HG03139 (cell line): Measurements from ENCODE around the gene ALOXE3.

Experiments
- ATAC-seq: cut with Tn5 transposase; IDR thresholded peaks from one replicate; pipeline ENCODE4 v1.9.1; 2021; ENCODE audit not compliant: unreplicated experiment

ALOXE3 gene

DNA sequence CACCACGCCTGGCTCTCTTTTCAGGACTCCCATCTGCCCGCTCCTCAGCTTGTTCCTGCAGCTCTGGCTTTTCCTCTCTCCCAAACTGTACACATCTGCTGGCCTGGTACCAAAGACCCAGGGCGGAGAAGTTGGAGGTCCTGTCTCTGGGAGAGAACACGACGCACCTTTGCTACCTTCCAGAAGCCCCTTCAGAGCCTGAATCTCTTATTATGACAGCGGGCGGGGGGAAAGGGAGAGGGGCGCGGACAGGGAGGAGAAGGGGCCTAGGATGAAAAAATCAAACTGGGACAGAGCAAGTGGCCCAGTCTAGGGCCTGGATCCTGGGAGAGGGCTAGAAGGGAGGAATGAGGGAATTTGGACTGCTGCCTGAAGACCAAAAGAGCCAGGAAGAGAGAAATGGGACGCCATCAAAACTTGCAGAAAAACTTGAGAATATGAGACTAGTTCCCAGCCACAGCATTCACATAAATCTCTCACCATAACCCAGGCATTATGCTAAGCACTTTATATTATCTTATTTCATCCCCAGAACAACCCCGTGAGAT is 36.4 kb upstream of the ALOXE3 start:
- ATAC-seq: no peak

- ATAC-seq: no peak
Measured at GRCh38 chr17:8153957-8154607, 35.8 kb upstream of the ALOXE3 start.

- no peak for ATAC-seq
Measured at GRCh38 chr17:8153525-8153956, 35.2 kb upstream of the ALOXE3 start.

DNA sequence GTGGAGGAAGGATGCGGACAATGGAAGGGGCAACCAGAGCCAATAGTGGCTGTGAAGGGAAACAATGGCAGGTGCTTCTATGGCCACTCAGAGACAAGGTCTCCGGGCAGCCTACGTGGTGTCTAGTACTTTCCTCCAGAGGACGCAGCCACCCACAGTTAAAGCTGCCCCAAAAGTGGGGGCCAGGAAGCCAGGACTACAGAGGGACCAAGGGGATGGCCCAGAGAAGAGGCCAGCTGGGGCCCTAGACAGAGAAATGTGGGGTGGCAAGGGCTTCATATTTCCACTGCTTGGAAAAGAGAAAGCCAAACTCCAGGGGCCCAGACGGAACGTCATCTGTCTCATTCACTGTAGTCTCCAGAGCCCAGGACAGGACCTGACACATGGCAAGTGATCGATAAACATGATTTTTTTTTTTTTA is 34.7 kb upstream of the ALOXE3 start:
- no peak for ATAC-seq

DNA sequence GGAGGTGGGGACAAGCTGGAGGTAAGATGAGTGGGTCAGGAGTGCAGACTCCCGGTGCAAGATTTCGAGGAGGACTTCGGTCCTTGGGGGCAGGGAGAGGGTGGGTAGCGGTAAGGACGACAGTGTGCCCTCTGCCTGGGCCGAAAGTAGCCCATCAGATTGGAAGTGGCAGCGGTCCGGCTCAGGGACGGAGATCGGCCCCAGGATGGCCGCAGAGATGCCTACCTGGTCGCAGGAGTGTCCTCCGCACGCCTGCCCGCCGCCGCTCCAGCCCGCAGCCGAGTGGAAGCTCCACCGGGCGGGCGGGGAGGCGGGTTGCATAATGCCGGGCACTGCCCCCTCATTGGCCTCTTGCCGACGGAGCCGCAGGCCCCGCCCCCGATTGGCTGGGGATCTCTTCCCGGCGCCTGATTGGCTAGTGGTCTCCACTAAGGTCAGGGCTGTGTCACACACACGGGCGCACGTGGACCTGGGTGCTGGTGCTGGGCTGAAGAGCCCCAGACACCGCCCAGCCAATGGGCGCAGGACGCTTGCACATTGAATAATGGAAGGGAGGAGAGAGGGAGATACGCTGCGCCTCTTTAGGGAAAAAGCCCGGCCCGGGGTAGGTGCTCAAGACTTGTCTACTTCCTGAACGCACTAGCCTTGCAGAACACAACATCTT is 33.9 kb upstream of the ALOXE3 start, which contains the start of gene PER1:
Gene PER1 (minus strand): TSS at position 293 of the 664 bp plus-strand sequence. CDS start 1,698 bp downstream, outside the sequence.
- ATAC-seq: no peak

GRCh38 chr17:8151641-8152111 is 33.4 kb upstream of the ALOXE3 start:
- no peak for ATAC-seq

- ATAC-seq: peak; percentile 34
Measured at GRCh38 chr17:8151120-8151640, 32.9 kb upstream of the ALOXE3 start.

- ATAC-seq: no peak
Measured at GRCh38 chr17:8150194-8151119, 32.1 kb upstream of the ALOXE3 start.

DNA sequence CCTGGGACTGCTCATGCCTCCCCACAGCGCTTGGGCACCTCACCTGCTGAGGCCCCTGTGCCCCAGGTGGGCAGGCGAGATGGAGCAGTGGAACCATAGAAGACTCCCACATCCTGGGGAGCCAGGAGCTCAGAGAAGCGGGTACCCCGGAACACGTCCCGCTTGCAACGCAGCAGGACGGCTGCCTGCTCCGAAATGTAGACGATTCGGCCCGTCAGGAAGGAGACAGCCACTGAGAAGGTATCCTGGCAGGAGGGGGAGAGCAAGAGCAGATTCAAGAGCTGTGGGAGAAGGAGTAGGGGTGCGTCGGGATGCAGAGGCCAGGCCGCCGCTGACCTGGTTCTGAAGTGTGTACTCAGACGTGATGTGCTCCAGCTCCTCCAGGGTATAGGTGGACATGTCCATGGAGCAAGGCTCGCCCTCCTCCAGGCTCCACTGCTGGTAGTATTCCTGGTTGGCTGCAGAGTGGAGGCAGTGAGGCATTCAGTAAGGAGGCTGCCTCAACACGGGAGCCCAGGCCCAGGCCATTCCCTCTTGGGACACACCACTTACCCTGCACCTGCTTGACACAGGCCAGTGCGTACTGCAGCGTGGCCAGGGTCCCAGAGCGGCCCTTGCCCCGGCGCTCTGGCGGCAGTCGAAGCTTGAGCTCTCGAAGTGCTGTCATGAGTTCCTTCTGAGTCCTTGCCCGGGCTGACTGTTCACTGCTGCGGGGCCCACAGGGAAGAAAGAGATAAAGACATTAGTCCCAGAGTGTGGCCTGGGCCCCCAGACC is 31.3 kb upstream of the ALOXE3 start:
- ATAC-seq: no peak

GRCh38 chr17:8148560-8148959 is 30.2 kb upstream of the ALOXE3 start:
- ATAC-seq: no peak

GRCh38 chr17:8147805-8148404 is 29.6 kb upstream of the ALOXE3 start:
- ATAC-seq: no peak

GRCh38 chr17:8147141-8147804 is 29.0 kb upstream of the ALOXE3 start:
- no peak for ATAC-seq

DNA sequence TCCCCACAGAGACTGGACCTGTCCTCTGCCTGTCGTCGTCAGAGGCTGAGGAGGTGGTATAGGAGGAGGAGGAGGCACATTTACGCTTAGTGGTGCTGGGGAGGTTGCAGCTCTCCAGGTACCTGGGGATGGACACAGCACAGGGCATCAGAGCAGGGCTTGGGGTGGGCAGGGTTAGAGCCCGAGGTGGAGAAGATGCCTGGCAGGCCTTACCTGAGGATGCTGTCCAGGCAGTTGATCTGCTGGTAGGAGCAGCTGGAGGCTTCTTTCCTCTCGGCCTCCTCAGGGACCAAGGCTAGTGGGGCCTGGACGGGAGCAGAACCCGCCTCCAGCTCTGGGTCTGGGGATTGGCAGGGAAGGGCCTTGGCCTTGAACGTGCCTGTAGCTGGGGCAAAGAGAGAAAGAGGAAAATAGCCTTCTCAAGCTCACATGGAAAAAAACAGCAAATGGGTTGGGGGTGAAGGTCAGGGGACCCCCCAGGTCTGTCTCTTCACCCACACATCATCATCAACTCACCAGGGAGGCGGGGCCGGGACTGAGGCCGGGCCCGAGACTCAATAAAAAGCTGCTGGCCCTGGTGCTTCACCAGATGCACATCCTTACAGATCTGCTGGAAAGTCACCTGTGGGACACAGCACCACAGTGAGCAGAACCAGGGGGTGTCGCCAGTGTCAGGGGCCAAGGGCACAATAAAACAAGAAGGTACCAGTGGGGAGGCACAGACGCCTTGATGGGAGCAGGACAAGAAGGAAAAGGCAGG is 28.2 kb upstream of the ALOXE3 start:
- ATAC-seq: no peak

GRCh38 chr17:8145811-8146210 is 27.5 kb upstream of the ALOXE3 start:
- ATAC-seq: no peak

GRCh38 chr17:8144401-8145231 is 26.3 kb upstream of the ALOXE3 start:
- no peak for ATAC-seq

- ATAC-seq: no peak
Measured at GRCh38 chr17:8143581-8144400, 25.5 kb upstream of the ALOXE3 start.
